ENCODE data around the gene HSPB2.

HSPB2 gene, protein sequence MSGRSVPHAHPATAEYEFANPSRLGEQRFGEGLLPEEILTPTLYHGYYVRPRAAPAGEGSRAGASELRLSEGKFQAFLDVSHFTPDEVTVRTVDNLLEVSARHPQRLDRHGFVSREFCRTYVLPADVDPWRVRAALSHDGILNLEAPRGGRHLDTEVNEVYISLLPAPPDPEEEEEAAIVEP

DNA sequence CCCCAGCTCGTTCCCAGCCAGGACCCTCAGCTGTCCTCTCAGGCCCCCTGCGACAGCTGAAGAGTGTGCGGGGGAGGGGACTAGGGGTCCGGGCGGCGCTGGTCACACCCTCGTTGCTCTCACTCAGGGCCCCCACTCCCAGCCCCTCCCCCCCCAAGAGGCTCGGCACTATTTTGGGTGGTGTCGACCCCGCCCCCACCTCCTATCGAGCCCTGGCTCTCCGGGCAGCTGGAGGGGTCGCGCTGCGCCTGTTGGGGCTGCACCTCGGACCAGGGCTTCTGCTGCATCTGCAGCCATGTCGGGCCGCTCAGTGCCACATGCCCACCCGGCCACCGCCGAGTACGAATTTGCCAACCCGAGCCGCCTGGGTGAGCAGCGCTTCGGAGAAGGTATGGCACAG is at the start of gene HSPB2:
Gene HSPB2, plus strand, starts transcription at position 200 of the 400 bp plus-strand sequence. Its CDS starts 96 bp downstream, at position 296.
- H3K4me1 ChIP-seq (ENCODE audit: control insufficient read depth in 1 of 2, insufficient read depth in 2 of 2, low read length in 2 of 2) = peaks cover 8 to 18% of the 10 kb centered on the region in 2 donors
- H3K4me3 ChIP-seq (ENCODE audit: low read depth in 1 of 2, low read length in 2 of 2) = peak within 1 kb of the TSS; percentile 44 to 57
- H3K9ac ChIP-seq (ENCODE audit: low read depth in 1 of 2, low read length in 2 of 2) = peak within 1 kb of the TSS; percentile 43 to 48

DNA sequence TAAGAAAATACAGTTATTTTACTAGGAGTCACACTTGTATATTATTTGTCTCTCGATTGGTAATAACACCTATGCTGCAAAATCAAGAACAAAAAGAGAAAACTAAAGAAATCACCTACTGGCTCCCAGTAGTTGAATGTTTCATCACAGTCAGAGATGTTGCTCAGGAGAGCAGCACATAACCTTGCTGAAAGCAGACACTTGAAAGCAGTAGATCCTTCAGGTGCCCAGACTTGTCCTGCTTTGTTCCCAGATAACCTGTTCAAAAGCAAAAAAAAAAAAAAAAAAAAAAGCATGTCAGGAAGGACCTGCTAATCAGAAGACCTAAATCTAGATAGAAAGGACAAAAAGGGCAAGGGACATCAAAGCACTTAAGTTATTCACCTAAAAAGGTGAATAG is 42.4 kb upstream of the HSPB2 start:
- H3K9ac ChIP-seq (ENCODE audit: low read depth in 1 of 2, low read length in 2 of 2) = no peak overlapping the region
- H3K4me3 ChIP-seq (ENCODE audit: low read depth in 1 of 2, low read length in 2 of 2) = peak overlapping the region; percentile 13 to 96
- H3K27me3 ChIP-seq (ENCODE audit: control insufficient read depth in 1 of 2, insufficient read depth in 2 of 2, low read length in 2 of 2) = no peaks in the 10 kb centered on the region
- H3K27ac ChIP-seq (ENCODE audit: low read depth, low read length) = no peak overlapping the region
- H3K36me3 ChIP-seq (ENCODE audit: control insufficient read depth in 1 of 2, insufficient read depth in 2 of 2, low read length in 2 of 2) = peaks cover 0 to 24% of the 10 kb centered on the region in 2 donors
- H3K4me1 ChIP-seq (ENCODE audit: control insufficient read depth in 1 of 2, insufficient read depth in 2 of 2, low read length in 2 of 2) = peaks cover 11 to 16% of the 10 kb centered on the region in 2 donors
- H3K9me3 ChIP-seq (ENCODE audit: control insufficient read depth in 1 of 2, low read length in 2 of 2) = no peaks in the 10 kb centered on the region

More for the DNA sequence above, at the start of gene HSPB2:
- Histone ChIP-seq H3K27me3 (ENCODE audit: control insufficient read depth in 1 of 2, insufficient read depth in 2 of 2, low read length in 2 of 2) (peaks cover 3% of the 10 kb centered on the region in 2 donors), H3K27ac (ENCODE audit: low read depth, low read length) (peak within 1 kb of the TSS; percentile 65), H3K9me3 (ENCODE audit: control insufficient read depth in 1 of 2, low read length in 2 of 2) (no peaks in the 10 kb centered on the region), H3K36me3 (ENCODE audit: control insufficient read depth in 1 of 2, insufficient read depth in 2 of 2, low read length in 2 of 2) (no peaks in the 10 kb centered on the region)

DNA sequence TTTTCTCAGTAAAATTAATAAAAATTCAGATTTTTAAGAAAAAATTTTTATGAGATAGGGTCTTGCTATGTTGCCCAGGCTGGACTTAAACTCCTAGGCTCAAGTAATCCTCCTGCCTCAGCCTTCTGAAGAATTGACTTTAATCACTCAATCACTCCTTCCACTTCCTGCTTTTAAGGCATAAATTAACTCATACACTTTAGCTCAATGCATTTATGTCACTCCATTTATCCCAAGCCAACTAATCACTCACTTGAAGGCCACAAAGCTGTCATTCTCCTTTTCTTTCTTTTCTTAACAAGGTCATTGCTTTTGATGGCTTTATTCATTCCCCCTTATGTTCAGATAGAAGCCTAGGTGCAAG is 42.0 kb upstream of the HSPB2 start:
- Histone ChIP-seq H3K9ac (ENCODE audit: low read depth in 1 of 2, low read length in 2 of 2) (peak overlapping the region; percentile 77 to 79), H3K9me3 (ENCODE audit: control insufficient read depth in 1 of 2, low read length in 2 of 2) (no peaks in the 10 kb centered on the region), H3K27me3 (ENCODE audit: control insufficient read depth in 1 of 2, insufficient read depth in 2 of 2, low read length in 2 of 2) (no peaks in the 10 kb centered on the region), H3K36me3 (ENCODE audit: control insufficient read depth in 1 of 2, insufficient read depth in 2 of 2, low read length in 2 of 2) (peaks cover 0 to 25% of the 10 kb centered on the region in 2 donors), H3K4me1 (ENCODE audit: control insufficient read depth in 1 of 2, insufficient read depth in 2 of 2, low read length in 2 of 2) (peaks cover 11 to 16% of the 10 kb centered on the region in 2 donors), H3K27ac (ENCODE audit: low read depth, low read length) (peak overlapping the region; percentile 86), H3K4me3 (ENCODE audit: low read depth in 1 of 2, low read length in 2 of 2) (peak overlapping the region; percentile 93 to 96)

DNA sequence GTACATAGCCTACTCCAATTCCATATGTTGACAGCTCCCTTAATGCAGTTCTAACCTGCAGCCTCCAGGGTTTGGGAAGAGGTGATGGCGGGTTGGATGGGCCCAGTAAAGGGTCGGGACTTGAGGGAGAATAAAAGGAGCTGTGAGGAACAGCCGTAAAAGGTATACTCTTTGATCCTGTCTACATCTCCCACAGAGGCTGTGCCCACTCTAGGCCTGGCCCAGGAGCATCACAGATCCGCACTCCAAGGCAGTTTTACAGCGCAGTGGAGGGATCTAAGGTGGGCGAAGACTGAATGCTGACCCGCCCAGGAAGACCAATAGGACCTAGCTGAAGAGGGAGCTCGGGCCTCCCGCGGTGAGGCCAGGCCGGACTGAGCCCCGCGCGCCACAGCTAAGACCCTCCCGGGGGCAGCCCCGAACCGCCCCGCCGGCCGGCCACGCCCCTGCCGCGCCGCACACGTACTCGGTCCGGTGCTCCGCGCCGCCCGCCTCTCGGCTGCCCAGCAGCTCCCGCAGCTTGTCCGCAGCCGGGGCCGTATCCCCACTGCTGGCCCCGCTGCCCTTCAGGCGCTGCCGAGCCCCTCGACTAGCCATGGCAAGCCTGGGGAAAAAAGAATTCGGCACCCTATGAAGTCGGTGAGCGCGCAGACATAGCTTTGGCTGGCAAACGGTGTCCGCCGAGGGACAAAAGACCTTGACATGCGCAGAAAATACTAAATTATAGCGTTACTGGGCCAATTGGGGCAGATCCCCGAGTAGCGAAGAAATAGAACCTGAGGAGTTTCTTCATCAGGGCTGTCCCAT is 41.4 kb upstream of the HSPB2 start, which contains the start of gene ALG9:
Gene ALG9, minus strand, starts transcription at position 696 of the 807 bp plus-strand sequence. Its CDS starts 99 bp downstream, at position 597.
- Histone ChIP-seq H3K27ac (ENCODE audit: low read depth, low read length) (peak within 1 kb of the TSS; percentile 86), H3K27me3 (ENCODE audit: control insufficient read depth in 1 of 2, insufficient read depth in 2 of 2, low read length in 2 of 2) (no peaks in the 10 kb centered on the region), H3K4me3 (ENCODE audit: low read depth in 1 of 2, low read length in 2 of 2) (peak within 1 kb of the TSS; percentile 93 to 96), H3K9me3 (ENCODE audit: control insufficient read depth in 1 of 2, low read length in 2 of 2) (no peaks in the 10 kb centered on the region), H3K4me1 (ENCODE audit: control insufficient read depth in 1 of 2, insufficient read depth in 2 of 2, low read length in 2 of 2) (peaks cover 11 to 16% of the 10 kb centered on the region in 2 donors), H3K9ac (ENCODE audit: low read depth in 1 of 2, low read length in 2 of 2) (peak within 1 kb of the TSS; percentile 77 to 79), H3K36me3 (ENCODE audit: control insufficient read depth in 1 of 2, insufficient read depth in 2 of 2, low read length in 2 of 2) (peaks cover 0 to 25% of the 10 kb centered on the region in 2 donors)

DNA sequence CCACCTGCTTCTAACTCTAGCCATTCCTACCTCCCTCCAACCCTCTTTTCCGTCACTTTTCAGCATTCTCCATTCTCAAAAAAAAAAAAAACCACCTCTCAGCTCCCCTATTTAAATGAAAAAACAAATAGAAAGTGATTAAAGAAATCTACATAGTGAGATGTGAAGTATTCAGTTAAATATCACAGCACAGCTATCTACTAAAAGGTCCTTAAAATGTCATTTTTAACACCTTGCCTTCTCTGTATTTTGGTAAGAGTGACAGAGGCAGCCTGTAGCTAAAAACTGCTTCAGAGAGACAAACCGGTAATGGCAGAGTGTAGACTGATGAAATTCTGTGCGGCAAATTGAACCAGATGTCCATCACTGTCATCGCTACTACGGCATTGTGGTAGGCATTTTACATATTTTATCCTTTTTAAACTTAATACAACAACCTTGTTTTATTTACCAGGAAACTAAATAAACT is 40.8 kb upstream of the HSPB2 start:
- Histone ChIP-seq H3K36me3 (ENCODE audit: control insufficient read depth in 1 of 2, insufficient read depth in 2 of 2, low read length in 2 of 2) (peaks cover 0 to 21% of the 10 kb centered on the region in 2 donors), H3K4me3 (ENCODE audit: low read depth in 1 of 2, low read length in 2 of 2) (peak overlapping the region; percentile 93 to 96), H3K9ac (ENCODE audit: low read depth in 1 of 2, low read length in 2 of 2) (peak overlapping the region; percentile 77 to 79), H3K27me3 (ENCODE audit: control insufficient read depth in 1 of 2, insufficient read depth in 2 of 2, low read length in 2 of 2) (no peaks in the 10 kb centered on the region), H3K9me3 (ENCODE audit: control insufficient read depth in 1 of 2, low read length in 2 of 2) (no peaks in the 10 kb centered on the region), H3K4me1 (ENCODE audit: control insufficient read depth in 1 of 2, insufficient read depth in 2 of 2, low read length in 2 of 2) (peaks cover 11 to 16% of the 10 kb centered on the region in 2 donors), H3K27ac (ENCODE audit: low read depth, low read length) (no peak overlapping the region)

DNA sequence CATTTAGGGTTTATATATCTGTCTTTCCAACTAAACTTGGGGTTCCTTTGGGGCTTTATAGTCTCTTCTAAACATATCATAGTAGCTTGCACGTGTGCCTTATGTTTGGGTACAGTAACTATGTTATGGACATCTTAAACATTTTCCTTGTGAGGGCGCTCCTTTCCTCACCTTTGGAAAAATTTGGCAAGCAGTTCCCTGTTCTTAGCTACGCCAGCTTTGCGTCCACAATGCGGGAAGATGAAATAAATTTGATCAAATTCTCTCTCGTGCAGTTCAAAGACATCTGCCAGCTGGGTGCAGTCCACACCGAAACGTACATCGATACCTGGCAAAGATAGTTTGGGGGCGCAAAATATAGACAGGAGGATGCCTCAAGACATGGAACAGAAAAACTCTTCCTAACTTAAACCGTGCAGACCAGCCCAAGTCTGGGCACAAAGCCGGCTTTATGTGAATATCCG is 34.1 kb upstream of the HSPB2 start:
- peak overlapping the region; percentile 61 to 80 for H3K9ac ChIP-seq (ENCODE audit: low read depth in 1 of 2, low read length in 2 of 2)

DNA sequence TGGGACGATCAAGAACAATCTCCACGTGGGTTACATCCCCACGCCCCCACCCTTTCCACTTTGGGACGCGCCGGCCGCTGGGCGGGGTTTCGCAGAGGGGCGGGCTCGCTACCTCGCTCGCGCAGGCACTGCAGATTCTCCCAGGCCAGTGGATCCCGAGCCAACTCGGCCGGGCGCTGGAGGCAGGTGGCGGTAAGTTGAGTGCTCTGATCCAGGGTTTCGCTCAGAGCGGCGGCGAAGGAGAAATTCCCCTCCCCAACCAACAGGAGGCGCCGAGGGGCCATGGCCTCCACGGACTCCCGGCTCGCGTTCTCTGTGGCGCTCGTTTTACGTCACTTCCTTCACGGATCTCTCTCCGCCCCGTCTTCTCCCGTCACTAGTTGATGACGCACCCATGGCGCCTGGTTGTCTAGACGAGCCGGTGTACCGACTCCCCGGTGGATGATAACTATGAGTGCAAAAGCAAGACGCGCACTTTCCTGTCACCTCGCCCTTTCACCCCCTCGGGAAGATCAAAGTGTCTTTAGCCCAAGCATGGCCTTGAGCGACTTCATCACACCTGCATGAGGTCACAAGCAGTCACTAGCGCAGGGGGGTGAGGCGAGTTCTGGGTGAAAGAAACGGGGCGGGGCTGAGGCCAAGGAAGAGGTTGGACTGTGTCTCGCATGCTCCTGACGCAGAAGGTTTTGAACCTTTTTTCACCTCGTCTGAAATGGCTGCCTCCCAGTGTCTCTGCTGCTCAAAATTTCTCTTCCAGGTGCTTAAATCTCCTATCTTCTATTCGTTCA is 33.5 kb upstream of the HSPB2 start, which contains the start of the genes CFAP68 and FDXACB1:
Gene CFAP68, plus strand, starts transcription at position 693 of the 788 bp plus-strand sequence. Its CDS starts 20 bp downstream, at position 713.
Gene FDXACB1, minus strand, starts transcription at position 317 of the 788 bp plus-strand sequence. Its CDS starts 33 bp downstream, at position 284.
- Histone ChIP-seq H3K9me3 (ENCODE audit: control insufficient read depth in 1 of 2, low read length in 2 of 2) (no peaks in the 10 kb centered on the region), H3K27ac (ENCODE audit: low read depth, low read length) (peak within 1 kb of the TSS; percentile 84), H3K4me3 (ENCODE audit: low read depth in 1 of 2, low read length in 2 of 2) (peak within 1 kb of the TSS; percentile 72 to 86), H3K9ac (ENCODE audit: low read depth in 1 of 2, low read length in 2 of 2) (peak within 1 kb of the TSS; percentile 61 to 80), H3K36me3 (ENCODE audit: control insufficient read depth in 1 of 2, insufficient read depth in 2 of 2, low read length in 2 of 2) (peaks cover 0 to 8% of the 10 kb centered on the region in 2 donors), H3K4me1 (ENCODE audit: control insufficient read depth in 1 of 2, insufficient read depth in 2 of 2, low read length in 2 of 2) (peaks cover 5 to 7% of the 10 kb centered on the region in 2 donors), H3K27me3 (ENCODE audit: control insufficient read depth in 1 of 2, insufficient read depth in 2 of 2, low read length in 2 of 2) (no peaks in the 10 kb centered on the region)

More for the DNA sequence above, 34.1 kb upstream of the HSPB2 start:
- Histone ChIP-seq H3K36me3 (ENCODE audit: control insufficient read depth in 1 of 2, insufficient read depth in 2 of 2, low read length in 2 of 2) (peaks cover 0 to 8% of the 10 kb centered on the region in 2 donors), H3K4me1 (ENCODE audit: control insufficient read depth in 1 of 2, insufficient read depth in 2 of 2, low read length in 2 of 2) (peaks cover 5 to 7% of the 10 kb centered on the region in 2 donors), H3K9me3 (ENCODE audit: control insufficient read depth in 1 of 2, low read length in 2 of 2) (no peaks in the 10 kb centered on the region), H3K4me3 (ENCODE audit: low read depth in 1 of 2, low read length in 2 of 2) (peak overlapping the region; percentile 72 to 86), H3K27ac (ENCODE audit: low read depth, low read length) (peak overlapping the region; percentile 84), H3K27me3 (ENCODE audit: control insufficient read depth in 1 of 2, insufficient read depth in 2 of 2, low read length in 2 of 2) (no peaks in the 10 kb centered on the region)

DNA sequence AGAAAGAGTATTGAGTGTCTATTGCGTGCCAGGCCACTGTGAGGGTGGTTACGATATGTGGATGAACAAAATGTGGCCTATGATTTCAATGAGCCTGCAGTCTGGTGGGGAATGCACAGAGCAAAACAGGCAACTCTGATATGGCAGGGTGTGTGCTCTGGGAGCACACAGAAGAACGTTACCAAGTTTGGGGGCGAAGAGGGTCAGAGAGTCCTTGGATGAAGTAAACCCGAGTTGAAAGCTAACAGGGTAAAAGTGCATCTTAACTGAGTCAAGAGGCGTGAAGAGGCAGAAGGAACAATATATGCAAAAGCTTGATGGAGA is 32.9 kb upstream of the HSPB2 start:
- H3K4me3 ChIP-seq (ENCODE audit: low read depth in 1 of 2, low read length in 2 of 2) = peak overlapping the region; percentile 72 to 86
- no peaks in the 10 kb centered on the region for H3K9me3 ChIP-seq (ENCODE audit: control insufficient read depth in 1 of 2, low read length in 2 of 2)
- peak overlapping the region; percentile 61 to 80 for H3K9ac ChIP-seq (ENCODE audit: low read depth in 1 of 2, low read length in 2 of 2)
- peaks cover 0 to 8% of the 10 kb centered on the region in 2 donors for H3K36me3 ChIP-seq (ENCODE audit: control insufficient read depth in 1 of 2, insufficient read depth in 2 of 2, low read length in 2 of 2)
- H3K4me1 ChIP-seq (ENCODE audit: control insufficient read depth in 1 of 2, insufficient read depth in 2 of 2, low read length in 2 of 2) = peaks cover 5 to 7% of the 10 kb centered on the region in 2 donors
- peak overlapping the region; percentile 84 for H3K27ac ChIP-seq (ENCODE audit: low read depth, low read length)
- no peaks in the 10 kb centered on the region for H3K27me3 ChIP-seq (ENCODE audit: control insufficient read depth in 1 of 2, insufficient read depth in 2 of 2, low read length in 2 of 2)

DNA sequence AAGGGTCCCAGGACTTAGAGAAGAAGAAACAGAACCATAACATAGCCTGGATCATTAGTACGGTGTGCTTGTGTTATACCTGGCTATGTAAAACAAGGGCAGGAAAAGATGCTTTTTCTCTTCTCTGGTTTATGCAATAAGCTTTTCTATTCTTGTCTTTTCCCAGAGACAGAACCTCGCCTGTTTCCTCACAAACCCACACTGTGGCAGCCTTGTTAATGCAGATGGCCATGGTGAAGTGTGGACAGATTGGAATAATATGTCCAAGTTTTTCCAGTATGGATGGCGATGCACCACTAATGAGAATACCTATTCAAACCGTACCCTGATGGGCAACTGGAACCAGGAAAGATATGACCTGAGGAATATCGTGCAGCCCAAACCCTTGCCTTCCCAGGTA is 30.3 kb upstream of the HSPB2 start:
- Histone ChIP-seq H3K9me3 (ENCODE audit: control insufficient read depth in 1 of 2, low read length in 2 of 2) (no peaks in the 10 kb centered on the region), H3K27me3 (ENCODE audit: control insufficient read depth in 1 of 2, insufficient read depth in 2 of 2, low read length in 2 of 2) (no peaks in the 10 kb centered on the region), H3K4me1 (ENCODE audit: control insufficient read depth in 1 of 2, insufficient read depth in 2 of 2, low read length in 2 of 2) (peaks cover 5 to 7% of the 10 kb centered on the region in 2 donors), H3K27ac (ENCODE audit: low read depth, low read length) (no peak overlapping the region), H3K36me3 (ENCODE audit: control insufficient read depth in 1 of 2, insufficient read depth in 2 of 2, low read length in 2 of 2) (no peaks in the 10 kb centered on the region), H3K9ac (ENCODE audit: low read depth in 1 of 2, low read length in 2 of 2) (no peak overlapping the region), H3K4me3 (ENCODE audit: low read depth in 1 of 2, low read length in 2 of 2) (no peak overlapping the region)

Measured in duodenal mucosa (tissue), 2 donors.